ENCODE results near the gene GLS2.
"Not testable (repeated sequence)": the region's sequence is repeated elsewhere in the genome, so short reads cannot be mapped to it uniquely, and the experiment has no call there.

Gene GLS2

DNA sequence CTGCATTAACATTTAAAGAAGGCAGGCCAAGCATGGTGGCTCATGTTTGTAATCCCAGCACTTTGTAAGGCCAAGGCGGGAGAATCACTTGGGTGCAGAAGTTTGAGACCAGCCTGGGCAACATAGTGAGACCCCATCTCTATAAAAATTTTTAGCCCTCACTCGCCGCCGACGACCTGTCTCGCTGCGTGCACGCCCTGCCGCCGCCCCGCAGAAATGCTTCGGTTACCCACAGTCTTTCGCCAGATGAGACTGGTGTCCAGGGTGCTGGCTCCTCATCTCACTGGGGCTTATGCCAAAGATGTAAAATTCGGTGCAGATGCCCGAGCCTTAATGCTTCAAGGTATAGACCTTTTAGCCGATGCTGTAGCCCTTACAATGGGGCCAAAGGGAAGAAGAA is 22.8 kb upstream of the GLS2 start:
- TF ChIP-seq, protein P1, sequence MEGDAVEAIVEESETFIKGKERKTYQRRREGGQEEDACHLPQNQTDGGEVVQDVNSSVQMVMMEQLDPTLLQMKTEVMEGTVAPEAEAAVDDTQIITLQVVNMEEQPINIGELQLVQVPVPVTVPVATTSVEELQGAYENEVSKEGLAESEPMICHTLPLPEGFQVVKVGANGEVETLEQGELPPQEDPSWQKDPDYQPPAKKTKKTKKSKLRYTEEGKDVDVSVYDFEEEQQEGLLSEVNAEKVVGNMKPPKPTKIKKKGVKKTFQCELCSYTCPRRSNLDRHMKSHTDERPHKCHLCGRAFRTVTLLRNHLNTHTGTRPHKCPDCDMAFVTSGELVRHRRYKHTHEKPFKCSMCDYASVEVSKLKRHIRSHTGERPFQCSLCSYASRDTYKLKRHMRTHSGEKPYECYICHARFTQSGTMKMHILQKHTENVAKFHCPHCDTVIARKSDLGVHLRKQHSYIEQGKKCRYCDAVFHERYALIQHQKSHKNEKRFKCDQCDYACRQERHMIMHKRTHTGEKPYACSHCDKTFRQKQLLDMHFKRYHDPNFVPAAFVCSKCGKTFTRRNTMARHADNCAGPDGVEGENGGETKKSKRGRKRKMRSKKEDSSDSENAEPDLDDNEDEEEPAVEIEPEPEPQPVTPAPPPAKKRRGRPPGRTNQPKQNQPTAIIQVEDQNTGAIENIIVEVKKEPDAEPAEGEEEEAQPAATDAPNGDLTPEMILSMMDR (conservative IDR thresholded peaks at IDR 0.05; ENCODE audit: low read length), result no peak
- TF ChIP-seq EZH2phosphoT487 (IDR thresholded peaks at IDR 0.05; ENCODE audit: borderline replicate concordance), result no peak
- Histone ChIP-seq H4K20me1 (ENCODE audit: insufficient read depth, low read length, poor library complexity, severe bottlenecking) (no peaks in the 10 kb centered on the region), H3K4me1 (ENCODE audit: insufficient read depth, low read length, poor library complexity, severe bottlenecking) (no peaks in the 10 kb centered on the region), H3K4me2 (ENCODE audit: low read depth, low read length, poor library complexity, severe bottlenecking) (no peak overlapping the region), H3K9me2 (replicated peaks; ENCODE audit: low read depth, low read length) (no peaks in the 10 kb centered on the region), H3K36me3 (ENCODE audit: insufficient read depth, low read length) (no peaks in the 10 kb centered on the region), H3K79me2 (ENCODE audit: insufficient read depth, low read length) (no peaks in the 10 kb centered on the region), H3F3A (ENCODE audit: low read depth) (no peaks in the 10 kb centered on the region), H3K9me3 (ENCODE audit: insufficient read depth, low read depth, low read length) (no peaks in the 10 kb centered on the region), H3K27me3 (ENCODE audit: insufficient read depth, low read length, poor library complexity, severe bottlenecking) (no peaks in the 10 kb centered on the region), H3K9ac (ENCODE audit: low read depth, low read length, poor library complexity, severe bottlenecking) (no peak overlapping the region), H3K4me3 (ENCODE audit: low read length, poor library complexity, severe bottlenecking) (no peak overlapping the region), H2AFZ (ENCODE audit: low read length) (no peak overlapping the region)

DNA sequence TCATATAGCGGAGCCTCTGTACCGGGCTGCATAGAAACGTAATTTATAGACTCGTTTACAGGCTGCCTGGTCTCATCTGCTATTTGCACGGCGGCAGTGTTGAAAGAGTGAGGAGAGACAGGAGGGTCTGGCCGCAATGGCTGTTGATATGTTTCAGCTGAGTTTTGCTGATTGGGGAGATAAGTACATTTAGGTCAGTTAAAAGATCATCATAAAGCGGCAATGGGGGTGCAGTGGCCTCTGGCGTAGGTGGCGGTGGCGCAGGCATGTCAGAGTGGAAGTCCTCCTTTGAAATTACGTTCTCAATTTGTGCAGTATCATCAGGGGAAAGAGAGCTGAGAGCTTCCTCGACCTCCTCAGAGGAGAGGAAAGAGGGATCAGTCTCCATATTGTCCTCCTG is 11.9 kb upstream of the GLS2 start:
- not testable (repeated sequence) for H3K9me3 ChIP-seq (ENCODE audit: insufficient read depth, low read depth, low read length); H4K20me1 ChIP-seq (ENCODE audit: insufficient read depth, low read length, poor library complexity, severe bottlenecking); H3K27me3 ChIP-seq (ENCODE audit: insufficient read depth, low read length, poor library complexity, severe bottlenecking); H3K36me3 ChIP-seq (ENCODE audit: insufficient read depth, low read length); H3K4me1 ChIP-seq (ENCODE audit: insufficient read depth, low read length, poor library complexity, severe bottlenecking); H3K9ac ChIP-seq (ENCODE audit: low read depth, low read length, poor library complexity, severe bottlenecking); H3K4me2 ChIP-seq (ENCODE audit: low read depth, low read length, poor library complexity, severe bottlenecking); H3K9me2 ChIP-seq (replicated peaks; ENCODE audit: low read depth, low read length); H3F3A ChIP-seq (ENCODE audit: low read depth); H3K79me2 ChIP-seq (ENCODE audit: insufficient read depth, low read length); H2AFZ ChIP-seq (ENCODE audit: low read length); H3K4me3 ChIP-seq (ENCODE audit: low read length, poor library complexity, severe bottlenecking)

DNA sequence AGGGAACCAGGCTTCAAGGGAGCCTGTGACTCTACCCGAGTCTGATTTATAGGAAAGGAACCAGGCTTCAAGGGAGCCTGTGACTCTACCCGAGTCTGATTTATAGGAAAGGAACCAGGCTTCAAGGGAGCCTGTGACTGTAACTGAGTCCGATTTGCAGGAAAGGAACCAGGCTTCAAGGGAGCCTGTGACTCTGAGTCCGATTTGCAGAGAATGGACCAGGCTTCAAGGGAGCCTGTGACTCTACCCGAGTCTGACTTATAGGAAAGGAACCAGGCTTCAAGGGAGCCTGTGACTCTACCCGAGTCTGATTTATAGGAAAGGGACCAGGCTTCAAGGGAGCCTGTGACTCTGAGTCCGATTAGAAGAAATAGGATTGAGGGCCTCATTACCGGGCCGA is 11.5 kb upstream of the GLS2 start:
- H3K36me3 ChIP-seq (ENCODE audit: insufficient read depth, low read length); H3F3A ChIP-seq (ENCODE audit: low read depth); H3K79me2 ChIP-seq (ENCODE audit: insufficient read depth, low read length); H4K20me1 ChIP-seq (ENCODE audit: insufficient read depth, low read length, poor library complexity, severe bottlenecking); H3K27me3 ChIP-seq (ENCODE audit: insufficient read depth, low read length, poor library complexity, severe bottlenecking); H3K9me2 ChIP-seq (replicated peaks; ENCODE audit: low read depth, low read length); H3K9ac ChIP-seq (ENCODE audit: low read depth, low read length, poor library complexity, severe bottlenecking); H3K9me3 ChIP-seq (ENCODE audit: insufficient read depth, low read depth, low read length); H3K4me1 ChIP-seq (ENCODE audit: insufficient read depth, low read length, poor library complexity, severe bottlenecking); H3K4me2 ChIP-seq (ENCODE audit: low read depth, low read length, poor library complexity, severe bottlenecking); H2AFZ ChIP-seq (ENCODE audit: low read length); H3K4me3 ChIP-seq (ENCODE audit: low read length, poor library complexity, severe bottlenecking): not testable (repeated sequence)

DNA sequence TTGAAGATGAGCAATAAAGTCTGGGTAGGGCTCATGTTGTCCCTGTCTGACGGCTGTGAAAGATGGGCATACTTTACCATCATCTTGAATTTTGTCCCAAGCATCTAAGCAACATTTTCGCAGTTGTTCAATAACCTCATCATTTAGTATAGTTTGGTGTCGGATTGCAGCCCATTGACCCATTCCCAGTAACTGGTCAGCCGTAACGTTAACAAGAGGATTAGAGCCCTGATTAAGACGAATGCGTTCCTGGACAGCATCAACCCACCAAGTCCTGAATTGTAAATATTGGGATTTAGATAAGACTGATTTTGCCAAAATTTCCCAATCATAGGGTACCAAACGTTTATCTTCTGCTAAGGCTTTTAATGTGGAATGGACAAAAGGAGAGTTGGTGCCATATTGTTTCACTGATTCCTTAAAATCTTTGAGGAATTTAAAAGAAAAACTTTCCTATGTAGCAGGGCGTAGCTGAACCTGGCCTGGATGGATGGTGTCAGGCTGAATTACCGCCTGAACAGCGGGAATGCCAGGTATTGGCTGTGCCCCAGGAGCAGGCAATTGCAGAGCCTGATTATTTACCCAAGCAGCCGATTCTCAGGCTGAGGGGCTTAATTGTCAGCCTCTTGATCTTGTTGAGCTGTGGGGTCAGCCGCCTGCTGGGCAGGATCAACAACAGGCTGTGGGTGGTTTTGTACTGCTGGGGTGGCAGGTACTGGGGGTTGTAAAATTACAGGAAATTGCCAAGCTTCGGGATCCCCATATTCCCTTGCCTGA is 10.4 kb upstream of the GLS2 start:
- not testable (repeated sequence) for H3K36me3 ChIP-seq (ENCODE audit: insufficient read depth, low read length); H3F3A ChIP-seq (ENCODE audit: low read depth); H3K9ac ChIP-seq (ENCODE audit: low read depth, low read length, poor library complexity, severe bottlenecking); H3K4me1 ChIP-seq (ENCODE audit: insufficient read depth, low read length, poor library complexity, severe bottlenecking); H3K9me3 ChIP-seq (ENCODE audit: insufficient read depth, low read depth, low read length); H3K79me2 ChIP-seq (ENCODE audit: insufficient read depth, low read length); H3K4me2 ChIP-seq (ENCODE audit: low read depth, low read length, poor library complexity, severe bottlenecking); H3K27me3 ChIP-seq (ENCODE audit: insufficient read depth, low read length, poor library complexity, severe bottlenecking); H3K9me2 ChIP-seq (replicated peaks; ENCODE audit: low read depth, low read length); H4K20me1 ChIP-seq (ENCODE audit: insufficient read depth, low read length, poor library complexity, severe bottlenecking); H2AFZ ChIP-seq (ENCODE audit: low read length); H3K4me3 ChIP-seq (ENCODE audit: low read length, poor library complexity, severe bottlenecking)

Data from Loucy (cell line).